Nephron progenitor cell (in vitro differentiated cells): ENCODE results near the gene POU2AF3.

Source experiments
- DNase-seq: peaks from one replicate; pipeline ENCODE4 v3.0.0; 2021
- H3K27ac Mint-ChIP-seq: 2 replicates; pipeline ENCODE4 v1.8.0; 2021; ENCODE audit warnings: mild to moderate bottlenecking, moderate library complexity, mixed read lengths
- H3K27me3 Mint-ChIP-seq: 2 replicates; pipeline ENCODE4 v1.8.0; 2021; ENCODE audit warnings: mild to moderate bottlenecking, low read depth, mixed read lengths; ENCODE audit not compliant: poor library complexity
- H3K36me3 Mint-ChIP-seq: 2 replicates; pipeline ENCODE4 v1.8.0; 2021; ENCODE audit warnings: low read depth, mixed read lengths
- H3K4me1 Mint-ChIP-seq: 2 replicates; pipeline ENCODE4 v1.8.0; 2021; ENCODE audit warnings: mixed read lengths
- H3K4me3 Mint-ChIP-seq: 2 replicates; pipeline ENCODE4 v1.8.0; 2021; ENCODE audit warnings: mild to moderate bottlenecking, moderate library complexity, mixed read lengths
- H3K9me3 Mint-ChIP-seq: 2 replicates; pipeline ENCODE4 v1.8.0; 2021; ENCODE audit warnings: mild to moderate bottlenecking, moderate library complexity, mixed read lengths
- TF ChIP-seq, protein P1 (sequence below): fragments of 200-600 bp; sonication (generic); IDR thresholded peaks from 2 replicates; pipeline ENCODE4 v1.5.0; 2021; ENCODE audit warnings: antibody characterized with exemption

POU2AF3 gene, protein sequence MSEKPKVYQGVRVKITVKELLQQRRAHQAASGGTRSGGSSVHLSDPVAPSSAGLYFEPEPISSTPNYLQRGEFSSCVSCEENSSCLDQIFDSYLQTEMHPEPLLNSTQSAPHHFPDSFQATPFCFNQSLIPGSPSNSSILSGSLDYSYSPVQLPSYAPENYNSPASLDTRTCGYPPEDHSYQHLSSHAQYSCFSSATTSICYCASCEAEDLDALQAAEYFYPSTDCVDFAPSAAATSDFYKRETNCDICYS

DNA sequence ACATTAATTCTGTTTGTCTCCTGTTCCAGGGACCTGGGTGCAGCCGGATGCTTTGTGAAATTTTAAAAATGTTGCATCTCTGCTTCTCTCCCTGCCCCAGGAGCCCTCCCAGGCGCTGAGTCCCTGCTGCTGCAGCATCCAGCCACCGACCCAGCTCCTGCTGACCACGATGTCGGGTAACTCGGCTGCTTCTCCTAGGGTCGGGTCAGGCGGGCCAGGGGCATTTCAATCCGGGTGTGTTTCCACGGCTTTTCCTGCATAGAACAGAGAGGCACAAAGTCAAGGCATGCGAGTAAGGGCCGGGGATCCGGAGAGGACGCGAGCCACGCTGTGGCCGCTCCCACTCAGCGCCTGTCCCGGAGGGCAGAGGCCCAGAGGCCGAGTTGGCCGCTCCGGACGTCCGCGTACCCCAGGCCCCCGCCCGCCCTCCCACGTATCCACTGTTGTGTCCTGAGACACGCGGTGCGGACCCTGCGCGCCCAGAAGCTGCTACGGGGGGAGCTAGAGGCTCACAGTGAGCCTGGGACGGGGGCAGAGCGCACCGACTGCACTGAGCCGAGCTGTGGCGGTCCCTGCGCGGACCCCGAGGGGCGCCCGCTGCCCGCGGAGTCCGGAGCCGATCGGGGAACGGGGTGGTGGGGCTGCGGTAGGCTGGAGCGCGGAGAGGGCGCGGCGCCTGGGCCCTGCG lies at the start of gene POU2AF3:
POU2AF3 (plus strand) TSS at position 134 of the 688 bp plus-strand sequence; CDS start at position 170, 36 bp downstream.
- Mint-ChIP-seq H3K4me3 (peak within 1 kb of the TSS; percentile 81), H3K9me3 (no peaks in the 10 kb centered on the region), H3K4me1 (peaks cover 18% of the 10 kb centered on the region), H3K27ac (no peak within 1 kb of the TSS), H3K27me3 (peaks cover 59% of the 10 kb centered on the region), H3K36me3 (no peaks in the 10 kb centered on the region)
- TF ChIP-seq, protein P1, sequence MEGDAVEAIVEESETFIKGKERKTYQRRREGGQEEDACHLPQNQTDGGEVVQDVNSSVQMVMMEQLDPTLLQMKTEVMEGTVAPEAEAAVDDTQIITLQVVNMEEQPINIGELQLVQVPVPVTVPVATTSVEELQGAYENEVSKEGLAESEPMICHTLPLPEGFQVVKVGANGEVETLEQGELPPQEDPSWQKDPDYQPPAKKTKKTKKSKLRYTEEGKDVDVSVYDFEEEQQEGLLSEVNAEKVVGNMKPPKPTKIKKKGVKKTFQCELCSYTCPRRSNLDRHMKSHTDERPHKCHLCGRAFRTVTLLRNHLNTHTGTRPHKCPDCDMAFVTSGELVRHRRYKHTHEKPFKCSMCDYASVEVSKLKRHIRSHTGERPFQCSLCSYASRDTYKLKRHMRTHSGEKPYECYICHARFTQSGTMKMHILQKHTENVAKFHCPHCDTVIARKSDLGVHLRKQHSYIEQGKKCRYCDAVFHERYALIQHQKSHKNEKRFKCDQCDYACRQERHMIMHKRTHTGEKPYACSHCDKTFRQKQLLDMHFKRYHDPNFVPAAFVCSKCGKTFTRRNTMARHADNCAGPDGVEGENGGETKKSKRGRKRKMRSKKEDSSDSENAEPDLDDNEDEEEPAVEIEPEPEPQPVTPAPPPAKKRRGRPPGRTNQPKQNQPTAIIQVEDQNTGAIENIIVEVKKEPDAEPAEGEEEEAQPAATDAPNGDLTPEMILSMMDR, result no peak
- DNase-seq, result no peak

DNA sequence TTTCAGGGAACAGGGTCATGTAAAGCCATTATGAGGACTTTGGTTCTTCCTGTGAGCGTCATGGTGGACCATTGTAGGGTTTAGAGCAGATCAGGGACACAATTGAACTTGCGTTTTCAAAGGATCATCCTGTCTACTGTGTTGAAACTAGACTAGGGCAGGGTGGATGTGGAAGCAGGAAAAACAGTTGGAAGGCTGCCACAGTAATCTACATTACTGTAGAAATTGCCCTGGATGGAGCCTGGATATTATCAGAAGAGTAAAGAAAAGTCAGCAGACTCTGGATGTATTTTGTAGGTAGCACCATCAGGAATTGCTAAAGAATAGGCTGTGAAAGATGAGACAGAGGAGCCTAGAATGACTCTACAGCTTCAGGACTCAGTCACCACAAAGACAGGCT lies 47.4 kb upstream of the POU2AF3 start:
- no peak overlapping the region for H3K4me3 Mint-ChIP-seq
- no peak overlapping the region for H3K27ac Mint-ChIP-seq
- no peaks in the 10 kb centered on the region for H3K4me1 Mint-ChIP-seq
- no peaks in the 10 kb centered on the region for H3K36me3 Mint-ChIP-seq
- no peaks in the 10 kb centered on the region for H3K9me3 Mint-ChIP-seq
- no peaks in the 10 kb centered on the region for H3K27me3 Mint-ChIP-seq
- no peak for DNase-seq
- TF ChIP-seq, protein P1, result no peak

DNA sequence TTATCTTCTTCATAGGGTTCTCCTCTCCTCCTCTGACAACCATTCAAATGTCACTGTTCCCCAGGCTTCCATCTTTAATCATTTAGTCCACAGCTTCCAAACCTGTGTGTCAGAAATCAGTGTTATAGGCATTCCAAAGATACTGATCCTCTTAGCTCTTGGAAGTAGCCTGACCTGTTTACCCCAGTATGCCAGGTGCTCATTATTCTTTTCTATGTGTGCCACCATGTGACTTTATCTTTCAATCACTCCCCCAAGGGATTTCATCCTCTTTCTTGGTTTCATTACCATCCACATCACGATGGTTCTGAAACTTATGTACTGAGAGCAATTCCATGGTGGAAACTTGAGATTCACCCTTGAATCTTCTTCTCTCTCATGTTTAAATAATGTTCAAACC lies 45.2 kb upstream of the POU2AF3 start:
- TF ChIP-seq, protein P1, result no peak
- H3K36me3 Mint-ChIP-seq, result no peaks in the 10 kb centered on the region
- no peaks in the 10 kb centered on the region for H3K4me1 Mint-ChIP-seq
- DNase-seq, result no peak
- H3K27ac Mint-ChIP-seq, result no peak overlapping the region
- H3K27me3 Mint-ChIP-seq, result peaks cover 4% of the 10 kb centered on the region
- no peaks in the 10 kb centered on the region for H3K9me3 Mint-ChIP-seq
- H3K4me3 Mint-ChIP-seq, result no peak overlapping the region

DNA sequence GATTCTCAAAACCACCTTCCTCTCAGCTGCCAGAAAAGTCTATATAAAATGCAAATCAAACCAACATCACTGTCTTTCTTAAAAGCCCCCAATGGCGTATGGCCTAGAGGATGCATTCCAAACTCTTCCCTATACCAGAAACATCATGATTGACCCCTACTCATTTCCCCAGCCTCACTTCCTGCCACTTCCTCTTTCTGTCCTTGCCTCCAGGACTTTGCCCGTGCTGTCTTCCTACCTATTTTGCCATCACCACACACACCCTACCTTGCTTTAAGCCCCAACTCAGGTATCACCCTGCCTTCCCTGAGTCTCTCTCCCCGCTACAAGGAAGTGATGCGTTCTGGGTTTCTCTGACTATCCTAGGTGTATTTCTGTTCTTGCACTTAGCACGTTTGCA lies 44.7 kb upstream of the POU2AF3 start:
- Mint-ChIP-seq H3K27me3 (peaks cover 4% of the 10 kb centered on the region), H3K36me3 (no peaks in the 10 kb centered on the region), H3K4me1 (no peaks in the 10 kb centered on the region), H3K4me3 (no peak overlapping the region), H3K27ac (no peak overlapping the region), H3K9me3 (no peaks in the 10 kb centered on the region)
- no peak for DNase-seq
- TF ChIP-seq, protein P1, result no peak

DNA sequence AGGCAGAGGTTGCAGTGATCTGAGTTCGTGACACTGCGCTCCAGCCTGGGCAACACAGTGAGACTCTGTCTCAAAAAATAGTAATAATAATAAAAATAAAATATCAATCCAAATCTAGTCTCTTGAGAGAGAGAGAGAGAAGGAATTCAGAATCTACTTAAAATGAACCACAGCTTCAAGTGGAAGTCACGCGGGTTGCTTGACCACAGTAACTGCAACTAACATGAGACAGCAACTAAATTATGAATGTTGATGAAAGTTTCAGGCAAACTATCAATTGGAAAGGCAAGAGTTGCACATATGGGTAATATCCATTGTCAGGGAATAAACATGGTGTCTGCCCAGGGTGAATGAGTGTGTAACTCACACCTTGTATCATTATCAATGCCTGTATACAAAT lies 40.3 kb upstream of the POU2AF3 start:
- no peaks in the 10 kb centered on the region for H3K36me3 Mint-ChIP-seq
- peaks cover 16% of the 10 kb centered on the region for H3K27me3 Mint-ChIP-seq
- DNase-seq, result no peak
- H3K4me3 Mint-ChIP-seq, result no peak overlapping the region
- no peak overlapping the region for H3K27ac Mint-ChIP-seq
- H3K4me1 Mint-ChIP-seq, result no peaks in the 10 kb centered on the region
- H3K9me3 Mint-ChIP-seq, result no peaks in the 10 kb centered on the region
- TF ChIP-seq, protein P1, result no peak

DNA sequence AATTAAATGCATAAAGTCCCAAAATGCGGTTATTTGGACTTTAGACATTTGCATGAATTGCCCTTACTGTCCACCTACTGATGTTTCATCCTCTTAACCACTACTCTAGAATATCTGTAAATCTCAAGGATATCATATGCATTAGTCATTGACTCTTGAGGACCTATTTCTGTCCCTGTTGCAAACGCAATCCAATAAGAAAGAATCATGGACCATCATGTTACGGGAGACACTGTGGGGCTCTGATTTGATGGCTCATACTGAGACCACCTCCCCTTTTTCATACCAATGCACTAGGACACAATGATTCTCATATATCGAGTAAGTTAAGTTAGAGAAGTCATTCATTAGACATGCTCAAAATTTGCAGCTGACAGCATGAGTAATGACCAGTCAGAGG lies 38.5 kb upstream of the POU2AF3 start:
- Mint-ChIP-seq H3K27ac (no peak overlapping the region), H3K27me3 (peaks cover 16% of the 10 kb centered on the region), H3K9me3 (no peaks in the 10 kb centered on the region), H3K4me3 (no peak overlapping the region), H3K4me1 (no peaks in the 10 kb centered on the region), H3K36me3 (no peaks in the 10 kb centered on the region)
- DNase-seq, result no peak
- TF ChIP-seq, protein P1, result no peak
